ENCODE results near the gene ELK3. TPM values are rescaled to one million over a fixed set of nuclear protein-coding genes. Genes with fewer than 3 reads are reported as not detected.
A peak's percentile ranks its signal among the peaks of the same experiment; 100 is the strongest.

ELK3 gene
- total and polyA plus RNA-seq, 8 donors, result 2.2 to 21.7 (median 12.7) TPM

- Histone ChIP-seq H3K9me3 (no peaks in the 10 kb centered on the region), H3K27ac (no peak overlapping the region), H3K4me1 (peaks cover 15 to 36% (median 21%) of the 10 kb centered on the region in 4 donors), H3K36me3 (peaks cover 11 to 47% (median 29%) of the 10 kb centered on the region in 4 donors), H3K4me3 (no peak overlapping the region), H3K27me3 (no peaks in the 10 kb centered on the region)
- no peak for DNase-seq
- no peak for TF ChIP-seq POLR2AphosphoS5 (IDR thresholded peaks at IDR 0.05)
- intact Hi-C loops (cut with DNase I; ENCODE audit: low total_unique reads), result no loop called here
- WGBS, 5 donors, result 87 to 92% (median 90%) methylated on average over 17 of the region's 17 CpGs
Observed at GRCh38 chr12:96226801-96227348, 32.7 kb downstream of the ELK3 start.

- H3K27me3 ChIP-seq, result no peaks in the 10 kb centered on the region
- no peak overlapping the region for H3K27ac ChIP-seq
- no peak for DNase-seq
- TF ChIP-seq POLR2AphosphoS5 (IDR thresholded peaks at IDR 0.05) (no peak), CTCF (IDR thresholded peaks at IDR 0.05) (no peak), POLR2A (IDR thresholded peaks at IDR 0.05) (no peak), EP300 (IDR thresholded peaks at IDR 0.05) (no peak)
- H3K4me1 ChIP-seq, result peaks cover 15 to 37% (median 24%) of the 10 kb centered on the region in 4 donors
- H3K4me3 ChIP-seq, result no peak overlapping the region
- peaks cover 11 to 47% (median 29%) of the 10 kb centered on the region in 4 donors for H3K36me3 ChIP-seq
- no peaks in the 10 kb centered on the region for H3K9me3 ChIP-seq
- WGBS, 5 donors, result 74 to 87% (median 83%) methylated on average over 12 of the region's 12 CpGs
- intact Hi-C loops (cut with DNase I; ENCODE audit: low total_unique reads), result no loop called here
Observed at GRCh38 chr12:96227365-96228106, 33.4 kb downstream of the ELK3 start.

- Histone ChIP-seq H3K4me3 (no peak overlapping the region), H3K36me3 (peaks cover 9 to 44% (median 27%) of the 10 kb centered on the region in 4 donors), H3K27me3 (no peaks in the 10 kb centered on the region), H3K9me3 (no peaks in the 10 kb centered on the region), H3K4me1 (peaks cover 10 to 37% (median 26%) of the 10 kb centered on the region in 4 donors), H3K27ac (no peak overlapping the region)
- intact Hi-C loops (cut with DNase I; ENCODE audit: low total_unique reads), result no loop called here
- TF ChIP-seq EP300 (IDR thresholded peaks at IDR 0.05) (no peak), POLR2AphosphoS5 (IDR thresholded peaks at IDR 0.05) (no peak), POLR2A (IDR thresholded peaks at IDR 0.05) (no peak), CTCF (IDR thresholded peaks at IDR 0.05) (no peak)
- DNase-seq, result no peak
- WGBS, 5 donors, result 80 to 90% (median 86%) methylated on average over 12 of the region's 12 CpGs
Observed at GRCh38 chr12:96228566-96229248, 34.5 kb downstream of the ELK3 start.

GRCh38 chr12:96230646-96231045, 36.5 kb downstream of the ELK3 start:
- H3K4me3 ChIP-seq, result no peak overlapping the region
- peaks cover 16 to 34% (median 26%) of the 10 kb centered on the region in 4 donors for H3K4me1 ChIP-seq
- no peak for DNase-seq
- peaks cover 7 to 26% (median 19%) of the 10 kb centered on the region in 4 donors for H3K36me3 ChIP-seq
- no peaks in the 10 kb centered on the region for H3K27me3 ChIP-seq
- H3K9me3 ChIP-seq, result no peaks in the 10 kb centered on the region
- WGBS, 5 donors, result 87 to 97% (median 93%) methylated on average over 13 of the region's 13 CpGs
- no peak for TF ChIP-seq POLR2A (IDR thresholded peaks at IDR 0.05)
- no peak for TF ChIP-seq CTCF (IDR thresholded peaks at IDR 0.05)
- peak overlapping the region in 1 of 5 donors; percentile 90 for H3K27ac ChIP-seq
- intact Hi-C loops (cut with DNase I; ENCODE audit: low total_unique reads), result no loop called here

Data from stomach (tissue), 9 donors.